HG03571 (cell line): ENCODE results near the gene EXOC6.

ENCODE experiments used
- ATAC-seq: cut with Tn5 transposase; IDR thresholded peaks from one replicate; pipeline ENCODE4 v1.9.1; 2021; ENCODE audit not compliant: unreplicated experiment

Gene EXOC6

GRCh38 chr10:92832998-92833650, 15.2 kb upstream of the EXOC6 start:
- no peak for ATAC-seq

- no peak for ATAC-seq
Observed at GRCh38 chr10:92834331-92834730, 14.0 kb upstream of the EXOC6 start.

GRCh38 chr10:92834986-92835385, 13.3 kb upstream of the EXOC6 start:
- ATAC-seq: no peak

GRCh38 chr10:92837456-92837855, 10.9 kb upstream of the EXOC6 start:
- ATAC-seq: no peak

- ATAC-seq: no peak
Observed at GRCh38 chr10:92839191-92840085, 8.9 kb upstream of the EXOC6 start.

- no peak for ATAC-seq
Observed at GRCh38 chr10:92844746-92845145, 3.6 kb upstream of the EXOC6 start.

- no peak for ATAC-seq
Observed at GRCh38 chr10:92845921-92846320, 2.4 kb upstream of the EXOC6 start.

- ATAC-seq: no peak
Observed at GRCh38 chr10:92846344-92846743, 2.0 kb upstream of the EXOC6 start.

GRCh38 chr10:92846854-92847201, 1.5 kb upstream of the EXOC6 start:
- no peak for ATAC-seq

GRCh38 chr10:92847202-92847864, 987 bp upstream of the EXOC6 start:
- no peak for ATAC-seq

- no peak for ATAC-seq
Observed at GRCh38 chr10:92848037-92848440, 281 bp upstream of the EXOC6 start.

- no peak for ATAC-seq
Observed at GRCh38 chr10:92849234-92849525, 860 bp downstream of the EXOC6 start.

GRCh38 chr10:92849576-92850090, 1.3 kb downstream of the EXOC6 start:
- ATAC-seq: no peak

- ATAC-seq: no peak
Observed at GRCh38 chr10:92850185-92850584, 1.9 kb downstream of the EXOC6 start.

GRCh38 chr10:92851003-92851402, 2.7 kb downstream of the EXOC6 start:
- ATAC-seq: no peak

GRCh38 chr10:92855560-92855959, 7.2 kb downstream of the EXOC6 start:
- no peak for ATAC-seq

- ATAC-seq: no peak
Observed at GRCh38 chr10:92857904-92858514, 9.7 kb downstream of the EXOC6 start.

- no peak for ATAC-seq
Observed at GRCh38 chr10:92867235-92867634, 18.9 kb downstream of the EXOC6 start.

- ATAC-seq: no peak
Observed at GRCh38 chr10:92868036-92868435, 19.7 kb downstream of the EXOC6 start.

GRCh38 chr10:92868557-92868956, 20.2 kb downstream of the EXOC6 start:
- ATAC-seq: no peak

GRCh38 chr10:92873029-92873428, 24.7 kb downstream of the EXOC6 start:
- ATAC-seq: no peak
